IMR-90 (cell line): Measurements from ENCODE around the gene SH3RF3.

ENCODE experiments used
- BHLHE40 ChIP-seq: fragments of 150-350 bp; IDR thresholded peaks from 2 replicates; pipeline ENCODE4 v1.6.1; 2016; ENCODE audit warnings: mild to moderate bottlenecking, low read depth, low read length
- CEBPB ChIP-seq: IDR thresholded peaks from 2 replicates; pipeline ENCODE4 v1.6.1; 2012; ENCODE audit warnings: low read depth, low read length, improper control_type of control experiment
- ELK1 ChIP-seq: fragments of 150-350 bp; IDR thresholded peaks from 2 replicates; pipeline ENCODE4 v1.6.1; 2016; ENCODE audit warnings: low read depth, mild to moderate bottlenecking, low read length, moderate library complexity, borderline replicate concordance
- FOS ChIP-seq: fragments of 150-350 bp; IDR thresholded peaks from 2 replicates; pipeline ENCODE4 v1.6.1; 2016; ENCODE audit warnings: low read depth, low read length
- MAFK ChIP-seq: IDR thresholded peaks from 2 replicates; pipeline ENCODE4 v1.6.1; 2012; ENCODE audit warnings: low read depth, low read length, improper control_type of control experiment
- MAZ ChIP-seq: IDR thresholded peaks from 2 replicates; pipeline ENCODE4 v1.6.1; 2012; ENCODE audit warnings: low read depth, mild to moderate bottlenecking, low read length, improper control_type of control experiment, moderate library complexity, borderline replicate concordance
- MXI1 ChIP-seq: IDR thresholded peaks from 2 replicates; pipeline ENCODE4 v1.6.1; 2012; ENCODE audit warnings: low read depth, mild to moderate bottlenecking, low read length, moderate library complexity, borderline replicate concordance
- NFE2L2 ChIP-seq: fragments of 150-350 bp; IDR thresholded peaks from 2 replicates; pipeline ENCODE4 v1.6.1; 2016; ENCODE audit warnings: low read depth, mild to moderate bottlenecking, low read length
- POLR2A ChIP-seq: IDR thresholded peaks from 2 replicates; pipeline ENCODE4 v1.6.1; 2012; ENCODE audit warnings: mild to moderate bottlenecking, low read depth, low read length
- RAD21 ChIP-seq: IDR thresholded peaks from 2 replicates; pipeline ENCODE4 v1.6.1; 2012; ENCODE audit warnings: low read length, improper control_type of control experiment
- RFX5 ChIP-seq: IDR thresholded peaks from 2 replicates; pipeline ENCODE4 v1.8.0; 2012; ENCODE audit warnings: low read depth, mild to moderate bottlenecking, low read length, moderate library complexity
- USF2 ChIP-seq: fragments of 150-350 bp; IDR thresholded peaks from 2 replicates; pipeline ENCODE4 v1.6.1; 2017; ENCODE audit warnings: mild to moderate bottlenecking, antibody characterized with exemption, low read length, low read depth
- TF ChIP-seq, protein P1 (sequence below): conservative IDR thresholded peaks from 2 replicates; pipeline ENCODE4 v1.5.1; 2012; ENCODE audit warnings: mild to moderate bottlenecking, low read depth, low read length, improper control_type of control experiment

DNA sequence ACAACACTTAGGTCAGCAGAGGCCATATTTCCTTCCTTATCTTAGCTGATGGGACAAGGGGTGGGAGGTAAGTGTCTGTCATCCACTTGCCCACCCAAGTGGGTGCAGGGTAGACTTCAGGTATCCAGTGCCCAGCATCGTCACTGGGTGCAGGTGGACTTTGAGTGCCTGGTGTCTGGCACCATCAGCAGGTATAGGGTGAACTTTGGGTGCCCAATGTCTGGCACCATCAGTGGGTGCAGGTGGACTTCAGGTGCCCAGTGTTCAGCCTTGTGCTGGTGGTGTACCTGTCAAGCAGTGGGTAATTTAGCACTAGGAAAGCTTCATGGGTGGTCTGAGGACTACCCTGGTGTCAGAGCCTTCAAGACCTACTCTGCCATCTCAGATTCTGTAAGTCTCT is 309.1 kb downstream of the SH3RF3 start:
- TF ChIP-seq MAFK (no peak), POLR2A (no peak), CEBPB (no peak), RFX5 (no peak), NFE2L2 (no peak), MXI1 (no peak), RAD21 (no peak), USF2 (no peak), FOS (no peak), MAZ (no peak), ELK1 (no peak), BHLHE40 (no peak)
- TF ChIP-seq, protein P1, sequence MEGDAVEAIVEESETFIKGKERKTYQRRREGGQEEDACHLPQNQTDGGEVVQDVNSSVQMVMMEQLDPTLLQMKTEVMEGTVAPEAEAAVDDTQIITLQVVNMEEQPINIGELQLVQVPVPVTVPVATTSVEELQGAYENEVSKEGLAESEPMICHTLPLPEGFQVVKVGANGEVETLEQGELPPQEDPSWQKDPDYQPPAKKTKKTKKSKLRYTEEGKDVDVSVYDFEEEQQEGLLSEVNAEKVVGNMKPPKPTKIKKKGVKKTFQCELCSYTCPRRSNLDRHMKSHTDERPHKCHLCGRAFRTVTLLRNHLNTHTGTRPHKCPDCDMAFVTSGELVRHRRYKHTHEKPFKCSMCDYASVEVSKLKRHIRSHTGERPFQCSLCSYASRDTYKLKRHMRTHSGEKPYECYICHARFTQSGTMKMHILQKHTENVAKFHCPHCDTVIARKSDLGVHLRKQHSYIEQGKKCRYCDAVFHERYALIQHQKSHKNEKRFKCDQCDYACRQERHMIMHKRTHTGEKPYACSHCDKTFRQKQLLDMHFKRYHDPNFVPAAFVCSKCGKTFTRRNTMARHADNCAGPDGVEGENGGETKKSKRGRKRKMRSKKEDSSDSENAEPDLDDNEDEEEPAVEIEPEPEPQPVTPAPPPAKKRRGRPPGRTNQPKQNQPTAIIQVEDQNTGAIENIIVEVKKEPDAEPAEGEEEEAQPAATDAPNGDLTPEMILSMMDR, result no peak
